ENCODE data around the gene NOXRED1. TPM values are rescaled to one million over a fixed set of nuclear protein-coding genes. Genes with fewer than 3 reads are reported as not detected.

Gene NOXRED1
- total RNA-seq, 6 experiments from 2014 or later = 0.09 to 0.33 (median 0.25) TPM; not detected in 3

- no peak for TF ChIP-seq CTCF (IDR thresholded peaks at IDR 0.05)
- H3K4me1 Mint-ChIP-seq (ENCODE audit: low read depth) = peaks cover 9% of the 10 kb centered on the region
- no peak overlapping the region for H3K4me3 Mint-ChIP-seq
- H3K36me3 Mint-ChIP-seq (ENCODE audit: low read depth) = peaks cover 18% of the 10 kb centered on the region
- DNase-seq = no peak
- H3K27ac Mint-ChIP-seq = no peak overlapping the region
- no peaks in the 10 kb centered on the region; the same call in 1 of the 2 replicates for H3K27me3 Mint-ChIP-seq (ENCODE audit: insufficient read depth)
- no peaks in the 10 kb centered on the region for H3K9me3 Mint-ChIP-seq
Measured at GRCh38 chr14:77442196-77442595, 18.9 kb upstream of the NOXRED1 start.

GRCh38 chr14:77439861-77440260 lies 16.5 kb upstream of the NOXRED1 start:
- peaks cover 32% of the 10 kb centered on the region for H3K36me3 Mint-ChIP-seq (ENCODE audit: low read depth)
- H3K27ac Mint-ChIP-seq = no peak overlapping the region
- peaks cover 24% of the 10 kb centered on the region for H3K4me1 Mint-ChIP-seq (ENCODE audit: low read depth)
- no peaks in the 10 kb centered on the region for H3K9me3 Mint-ChIP-seq
- no peak for TF ChIP-seq CTCF (IDR thresholded peaks at IDR 0.05)
- no peaks in the 10 kb centered on the region; the same call in none of the 2 replicates for H3K27me3 Mint-ChIP-seq (ENCODE audit: insufficient read depth)
- no peak for DNase-seq
- H3K4me3 Mint-ChIP-seq = no peak overlapping the region

- Mint-ChIP-seq H3K4me3 (no peak overlapping the region), H3K9me3 (no peaks in the 10 kb centered on the region), H3K36me3 (ENCODE audit: low read depth) (peaks cover 40% of the 10 kb centered on the region), H3K27ac (no peak overlapping the region), H3K27me3 (ENCODE audit: insufficient read depth) (no peaks in the 10 kb centered on the region; the same call in none of the 2 replicates), H3K4me1 (ENCODE audit: low read depth) (peaks cover 24% of the 10 kb centered on the region)
- no peak for TF ChIP-seq CTCF (IDR thresholded peaks at IDR 0.05)
- no peak for DNase-seq
Measured at GRCh38 chr14:77438596-77438995, 15.3 kb upstream of the NOXRED1 start.

- Mint-ChIP-seq H3K4me3 (no peak overlapping the region), H3K9me3 (no peaks in the 10 kb centered on the region), H3K27me3 (ENCODE audit: insufficient read depth) (no peaks in the 10 kb centered on the region; the same call in 1 of the 2 replicates), H3K27ac (no peak overlapping the region), H3K36me3 (ENCODE audit: low read depth) (peaks cover 37% of the 10 kb centered on the region), H3K4me1 (ENCODE audit: low read depth) (peaks cover 24% of the 10 kb centered on the region)
- no peak for DNase-seq
- TF ChIP-seq CTCF (IDR thresholded peaks at IDR 0.05) = no peak
Measured at GRCh38 chr14:77436042-77436441, 12.7 kb upstream of the NOXRED1 start.

GRCh38 chr14:77426396-77426795 lies 3.1 kb upstream of the NOXRED1 start:
- H3K9me3 Mint-ChIP-seq = no peaks in the 10 kb centered on the region
- peaks cover 2% of the 10 kb centered on the region; the same call in 1 of the 2 replicates for H3K27me3 Mint-ChIP-seq (ENCODE audit: insufficient read depth)
- H3K4me3 Mint-ChIP-seq = no peak overlapping the region
- no peak for TF ChIP-seq CTCF (IDR thresholded peaks at IDR 0.05)
- H3K36me3 Mint-ChIP-seq (ENCODE audit: low read depth) = peaks cover 57% of the 10 kb centered on the region
- H3K4me1 Mint-ChIP-seq (ENCODE audit: low read depth) = peaks cover 7% of the 10 kb centered on the region
- no peak for DNase-seq
- H3K27ac Mint-ChIP-seq = no peak overlapping the region

GRCh38 chr14:77424862-77425261 lies 1.5 kb upstream of the NOXRED1 start:
- no peak for DNase-seq
- no peak for TF ChIP-seq CTCF (IDR thresholded peaks at IDR 0.05)
- peaks cover 3% of the 10 kb centered on the region; the same call in 1 of the 2 replicates for H3K9me3 Mint-ChIP-seq
- H3K36me3 Mint-ChIP-seq (ENCODE audit: low read depth) = peaks cover 58% of the 10 kb centered on the region
- peaks cover 12% of the 10 kb centered on the region for H3K4me1 Mint-ChIP-seq (ENCODE audit: low read depth)
- peaks cover 2% of the 10 kb centered on the region; the same call in 1 of the 2 replicates for H3K27me3 Mint-ChIP-seq (ENCODE audit: insufficient read depth)
- no peak overlapping the region for H3K27ac Mint-ChIP-seq
- no peak overlapping the region for H3K4me3 Mint-ChIP-seq
